GM12872 (cell line): ENCODE results near the gene SRPK1.

Experiments used
- TF ChIP-seq, protein P1 (sequence below): IDR thresholded peaks from 3 replicates; pipeline ENCODE4 v1.5.1; 2011; ENCODE audit warnings: low read depth, mild to moderate bottlenecking, low read length, moderate library complexity; ENCODE audit not compliant: insufficient read depth

SRPK1 gene

DNA sequence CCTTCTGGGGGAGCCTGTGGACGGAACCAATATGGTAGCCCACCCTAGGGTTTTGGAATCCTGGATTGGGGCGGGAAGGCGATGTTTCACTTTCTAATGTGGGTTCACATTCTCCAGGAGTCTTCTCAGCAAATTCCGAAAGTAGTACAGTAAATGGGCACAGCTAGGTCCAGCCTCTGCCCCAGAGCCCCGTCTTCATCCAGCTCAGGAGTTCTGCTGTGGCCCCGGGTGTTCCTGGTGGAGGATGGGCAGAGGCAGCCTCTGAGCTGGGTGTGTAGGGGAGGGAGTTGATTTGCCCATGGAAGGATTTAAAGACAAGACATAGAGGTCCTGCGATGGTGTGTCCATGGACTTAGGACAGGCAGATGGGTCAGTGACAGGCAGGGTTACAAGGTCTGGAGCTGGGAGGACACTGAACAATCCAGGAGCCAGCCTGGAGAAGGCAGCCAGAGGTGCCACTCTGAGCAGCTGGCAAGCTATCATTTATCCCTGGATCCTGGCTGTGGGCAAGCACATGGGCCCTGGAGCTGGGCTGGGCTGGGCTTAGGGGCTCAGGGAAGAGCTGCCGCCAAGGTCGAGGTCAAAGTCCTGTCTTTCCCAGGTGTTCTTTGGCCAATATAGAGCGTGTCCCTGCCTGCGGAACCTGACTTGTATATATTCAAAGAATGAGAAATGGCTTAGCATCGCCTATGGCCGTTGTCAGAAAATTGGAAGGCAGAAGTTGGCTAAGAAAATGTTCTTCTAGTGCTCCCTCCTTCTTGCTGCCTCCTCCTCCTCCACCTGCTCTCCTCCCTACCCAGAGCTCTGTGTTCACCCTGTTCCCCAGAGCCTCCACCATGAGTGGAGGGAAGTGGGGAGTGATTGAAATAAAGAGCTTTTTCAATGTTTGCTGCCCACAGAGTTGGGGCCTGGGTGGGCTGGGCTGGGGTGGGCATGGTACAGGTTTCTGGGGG, 133.4 kb downstream of the SRPK1 start:
- TF ChIP-seq, protein P1, sequence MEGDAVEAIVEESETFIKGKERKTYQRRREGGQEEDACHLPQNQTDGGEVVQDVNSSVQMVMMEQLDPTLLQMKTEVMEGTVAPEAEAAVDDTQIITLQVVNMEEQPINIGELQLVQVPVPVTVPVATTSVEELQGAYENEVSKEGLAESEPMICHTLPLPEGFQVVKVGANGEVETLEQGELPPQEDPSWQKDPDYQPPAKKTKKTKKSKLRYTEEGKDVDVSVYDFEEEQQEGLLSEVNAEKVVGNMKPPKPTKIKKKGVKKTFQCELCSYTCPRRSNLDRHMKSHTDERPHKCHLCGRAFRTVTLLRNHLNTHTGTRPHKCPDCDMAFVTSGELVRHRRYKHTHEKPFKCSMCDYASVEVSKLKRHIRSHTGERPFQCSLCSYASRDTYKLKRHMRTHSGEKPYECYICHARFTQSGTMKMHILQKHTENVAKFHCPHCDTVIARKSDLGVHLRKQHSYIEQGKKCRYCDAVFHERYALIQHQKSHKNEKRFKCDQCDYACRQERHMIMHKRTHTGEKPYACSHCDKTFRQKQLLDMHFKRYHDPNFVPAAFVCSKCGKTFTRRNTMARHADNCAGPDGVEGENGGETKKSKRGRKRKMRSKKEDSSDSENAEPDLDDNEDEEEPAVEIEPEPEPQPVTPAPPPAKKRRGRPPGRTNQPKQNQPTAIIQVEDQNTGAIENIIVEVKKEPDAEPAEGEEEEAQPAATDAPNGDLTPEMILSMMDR, result no peak

GRCh38 chr6:35786810-35787209, 134.1 kb downstream of the SRPK1 start:
- TF ChIP-seq, protein P1, result no peak

DNA sequence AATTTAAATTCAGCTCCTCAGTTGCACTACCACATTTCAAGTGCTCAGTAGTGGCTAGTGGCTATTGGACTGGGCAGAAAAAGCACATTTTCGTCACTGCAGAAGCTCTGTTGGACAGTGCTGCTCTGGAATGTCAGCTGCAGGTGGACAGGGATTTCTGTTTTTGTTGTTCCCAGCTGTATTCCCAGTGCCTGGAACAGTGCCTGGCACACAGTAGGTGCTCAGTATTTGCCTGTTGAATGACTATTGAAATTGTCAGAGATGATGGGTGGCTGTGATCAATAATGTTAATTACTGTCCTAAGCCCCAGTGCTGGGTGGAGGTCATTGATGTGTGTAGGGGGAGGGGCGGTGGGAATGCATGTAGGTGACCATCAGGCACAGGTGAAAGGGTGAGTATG, 134.6 kb downstream of the SRPK1 start:
- TF ChIP-seq, protein P1, result no peak

- TF ChIP-seq, protein P1, result no peak
Measured at GRCh38 chr6:35784200-35784599, 136.7 kb downstream of the SRPK1 start.
